ENCODE measurements around the gene ABCC3. TPM values are rescaled to one million over a fixed set of nuclear protein-coding genes. Genes with fewer than 3 reads are reported as not detected.

ABCC3 gene
- total RNA-seq, 2 experiments from 2014 or later, result not detected

- Mint-ChIP-seq H3K9me3 (no peaks in the 10 kb centered on the region), H3K27ac (no peak overlapping the region), H3K27me3 (peaks cover 60% of the 10 kb centered on the region), H3K36me3 (ENCODE audit: low read depth) (no peaks in the 10 kb centered on the region), H3K4me3 (no peak overlapping the region), H3K4me1 (peaks cover 1% of the 10 kb centered on the region)
- no peak for DNase-seq
- POLR2A ChIA-PET, result no interaction called here
- CTCF ChIA-PET, result interaction anchor here (0.7 to 1.9 kb wide), 6 partner anchors 12 to 164 kb away, joined by 3 to 6 read pairs (median 4); no protein-coding TSS in a partner anchor
These were observed 442 bp downstream of the ABCC3 start for GRCh38 chr17:50634915-50635731.

DNA sequence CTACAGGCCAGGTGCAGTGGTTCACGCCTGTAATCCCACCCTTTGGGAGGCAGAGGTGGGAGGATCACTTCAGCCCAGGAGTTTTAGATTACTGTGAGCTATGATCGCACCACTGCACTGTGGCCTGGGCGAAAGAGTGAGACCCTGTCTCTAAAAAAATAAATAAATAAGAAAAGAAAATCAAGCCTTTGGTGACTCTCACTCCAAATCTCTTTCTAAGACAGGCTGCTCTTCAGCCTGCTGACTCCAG lies 976 bp downstream of the ABCC3 start:
- no peak for DNase-seq
- H3K4me3 Mint-ChIP-seq, result no peak overlapping the region
- H3K9me3 Mint-ChIP-seq, result no peaks in the 10 kb centered on the region
- peaks cover 1% of the 10 kb centered on the region for H3K4me1 Mint-ChIP-seq
- ChIA-PET POLR2A (no interaction called here), CTCF (interaction anchor here (0.7 to 1.9 kb wide), 6 partner anchors 11 to 164 kb away, joined by 3 to 6 read pairs (median 4); no protein-coding TSS in a partner anchor)
- H3K36me3 Mint-ChIP-seq (ENCODE audit: low read depth), result no peaks in the 10 kb centered on the region
- no peak overlapping the region for H3K27ac Mint-ChIP-seq
- H3K27me3 Mint-ChIP-seq, result peaks cover 56% of the 10 kb centered on the region

GRCh38 chr17:50635982-50636803 lies 1.5 kb downstream of the ABCC3 start:
- ChIA-PET CTCF (interaction anchor here (0.6 to 3.4 kb wide), 9 partner anchors 8 to 165 kb away, joined by 3 to 13 read pairs (median 4); no protein-coding TSS in a partner anchor), POLR2A (no interaction called here)
- H3K9me3 Mint-ChIP-seq, result no peaks in the 10 kb centered on the region
- H3K4me3 Mint-ChIP-seq, result no peak overlapping the region
- H3K27ac Mint-ChIP-seq, result no peak overlapping the region
- H3K36me3 Mint-ChIP-seq (ENCODE audit: low read depth), result no peaks in the 10 kb centered on the region
- peaks cover 1% of the 10 kb centered on the region for H3K4me1 Mint-ChIP-seq
- peaks cover 56% of the 10 kb centered on the region for H3K27me3 Mint-ChIP-seq
- DNase-seq, result no peak

DNA sequence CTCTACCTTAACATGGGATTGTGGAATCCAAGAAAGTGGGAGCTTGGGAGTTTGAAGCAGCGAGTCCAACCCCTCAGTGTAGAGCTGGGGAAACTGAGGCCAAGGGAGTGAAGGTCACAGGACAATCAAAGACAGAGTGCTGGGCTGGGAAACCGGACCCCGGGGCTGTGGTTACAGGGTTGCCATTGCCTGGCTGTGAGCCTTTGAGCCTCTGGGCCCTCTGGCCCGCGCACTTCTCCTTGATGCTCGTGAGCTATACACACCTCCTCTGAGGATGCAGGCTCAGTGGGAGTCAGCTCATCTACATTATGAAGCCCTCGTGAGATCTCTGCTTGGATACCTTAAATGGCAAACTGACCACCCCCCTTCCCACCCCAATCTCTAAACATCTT lies 2.1 kb downstream of the ABCC3 start:
- DNase-seq, result no peak
- H3K27me3 Mint-ChIP-seq, result peaks cover 55% of the 10 kb centered on the region
- peaks cover 1% of the 10 kb centered on the region for H3K4me1 Mint-ChIP-seq
- no peak overlapping the region for H3K27ac Mint-ChIP-seq
- no peaks in the 10 kb centered on the region for H3K36me3 Mint-ChIP-seq (ENCODE audit: low read depth)
- no peaks in the 10 kb centered on the region for H3K9me3 Mint-ChIP-seq
- ChIA-PET CTCF (interaction anchor here (1.3 to 3.4 kb wide), 4 partner anchors 9 to 25 kb away, joined by 3 to 13 read pairs (median 8); no protein-coding TSS in a partner anchor), POLR2A (no interaction called here)
- no peak overlapping the region for H3K4me3 Mint-ChIP-seq

GRCh38 chr17:50637829-50638605 lies 3.3 kb downstream of the ABCC3 start:
- CTCF ChIA-PET, result interaction anchor here (0.6 to 3.4 kb wide), 5 partner anchors 9 to 93 kb away, joined by 3 to 13 read pairs (median 3); no protein-coding TSS in a partner anchor
- H3K9me3 Mint-ChIP-seq, result no peaks in the 10 kb centered on the region

DNA sequence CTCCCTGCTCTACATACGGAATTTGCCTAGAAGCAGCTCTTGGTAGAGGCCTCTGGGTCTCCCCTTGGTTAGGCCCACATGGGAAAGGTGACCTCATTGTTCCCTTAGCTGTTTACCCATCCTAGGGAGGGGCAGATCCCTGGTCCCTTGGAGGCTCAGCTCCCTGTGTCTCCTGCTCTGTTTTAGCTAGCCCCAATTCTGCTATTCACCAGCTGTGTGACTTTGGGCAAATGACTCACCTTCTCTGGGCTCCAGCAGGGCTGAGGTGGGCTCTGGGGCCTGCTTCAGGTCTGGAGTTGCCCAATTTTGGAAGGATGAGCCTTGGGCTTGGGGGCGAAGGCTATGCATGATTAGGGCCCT lies 3.9 kb downstream of the ABCC3 start:
- H3K4me1 Mint-ChIP-seq, result peaks cover 1% of the 10 kb centered on the region
- H3K27ac Mint-ChIP-seq, result no peak overlapping the region
- no peaks in the 10 kb centered on the region for H3K36me3 Mint-ChIP-seq (ENCODE audit: low read depth)
- peaks cover 39% of the 10 kb centered on the region for H3K27me3 Mint-ChIP-seq
- DNase-seq, result no peak
- no peak overlapping the region for H3K4me3 Mint-ChIP-seq
- no peaks in the 10 kb centered on the region for H3K9me3 Mint-ChIP-seq
- ChIA-PET CTCF (interaction anchor here (0.7 to 3.4 kb wide), 7 partner anchors 8 to 214 kb away, joined by 3 to 13 read pairs (median 3); no protein-coding TSS in a partner anchor), POLR2A (no interaction called here)

More at GRCh38 chr17:50637829-50638605, 3.3 kb downstream of the ABCC3 start:
- Mint-ChIP-seq H3K4me1 (peaks cover 1% of the 10 kb centered on the region), H3K27ac (no peak overlapping the region), H3K27me3 (peaks cover 45% of the 10 kb centered on the region), H3K36me3 (ENCODE audit: low read depth) (no peaks in the 10 kb centered on the region), H3K4me3 (no peak overlapping the region)
- POLR2A ChIA-PET, result no interaction called here
- DNase-seq, result no peak

DNA sequence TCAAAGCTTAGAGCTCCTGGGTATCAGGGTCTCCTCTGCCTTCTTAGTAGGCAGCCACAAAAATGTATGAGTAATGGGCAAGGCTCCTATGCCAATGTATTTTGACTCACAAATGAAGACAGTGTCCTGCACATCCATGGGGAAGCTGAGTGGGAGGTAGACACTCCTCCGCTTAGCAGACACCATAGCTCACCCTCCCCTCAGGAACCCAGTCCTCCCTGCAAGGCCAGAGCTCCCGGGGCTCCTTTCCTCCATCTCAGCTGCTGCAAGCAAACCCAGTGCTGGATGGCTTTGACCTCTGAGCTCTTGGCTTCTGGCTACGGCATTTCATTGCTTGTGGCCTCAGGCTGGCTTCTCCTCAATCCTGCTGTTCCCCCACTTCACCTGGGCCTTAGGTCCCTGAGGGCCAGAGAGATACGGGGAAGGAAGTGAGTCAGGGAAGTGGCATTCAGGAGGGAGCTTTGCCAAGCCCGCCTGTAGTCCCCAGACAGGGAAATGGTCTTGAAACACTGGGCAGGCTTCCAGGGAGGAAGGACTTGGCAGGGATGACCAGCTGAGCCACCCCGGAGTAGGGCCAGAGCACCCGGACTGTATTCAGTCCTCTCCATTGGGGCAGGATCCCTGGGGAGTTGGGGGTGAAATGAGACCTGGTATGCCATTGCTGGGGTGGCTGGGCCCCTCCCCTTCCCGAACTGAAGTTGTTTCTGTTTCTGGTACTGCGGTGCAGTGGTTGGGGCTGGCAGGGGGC lies 4.5 kb downstream of the ABCC3 start:
- H3K9me3 Mint-ChIP-seq, result no peaks in the 10 kb centered on the region
- DNase-seq, result no peak
- H3K4me1 Mint-ChIP-seq, result peaks cover 1% of the 10 kb centered on the region
- ChIA-PET CTCF (interaction anchor here (0.7 to 3.4 kb wide), 6 partner anchors 8 to 213 kb away, joined by 3 to 13 read pairs (median 3); no protein-coding TSS in a partner anchor), POLR2A (no interaction called here)
- no peak overlapping the region for H3K27ac Mint-ChIP-seq
- H3K4me3 Mint-ChIP-seq, result no peak overlapping the region
- H3K27me3 Mint-ChIP-seq, result peaks cover 34% of the 10 kb centered on the region
- no peaks in the 10 kb centered on the region for H3K36me3 Mint-ChIP-seq (ENCODE audit: low read depth)

DNA sequence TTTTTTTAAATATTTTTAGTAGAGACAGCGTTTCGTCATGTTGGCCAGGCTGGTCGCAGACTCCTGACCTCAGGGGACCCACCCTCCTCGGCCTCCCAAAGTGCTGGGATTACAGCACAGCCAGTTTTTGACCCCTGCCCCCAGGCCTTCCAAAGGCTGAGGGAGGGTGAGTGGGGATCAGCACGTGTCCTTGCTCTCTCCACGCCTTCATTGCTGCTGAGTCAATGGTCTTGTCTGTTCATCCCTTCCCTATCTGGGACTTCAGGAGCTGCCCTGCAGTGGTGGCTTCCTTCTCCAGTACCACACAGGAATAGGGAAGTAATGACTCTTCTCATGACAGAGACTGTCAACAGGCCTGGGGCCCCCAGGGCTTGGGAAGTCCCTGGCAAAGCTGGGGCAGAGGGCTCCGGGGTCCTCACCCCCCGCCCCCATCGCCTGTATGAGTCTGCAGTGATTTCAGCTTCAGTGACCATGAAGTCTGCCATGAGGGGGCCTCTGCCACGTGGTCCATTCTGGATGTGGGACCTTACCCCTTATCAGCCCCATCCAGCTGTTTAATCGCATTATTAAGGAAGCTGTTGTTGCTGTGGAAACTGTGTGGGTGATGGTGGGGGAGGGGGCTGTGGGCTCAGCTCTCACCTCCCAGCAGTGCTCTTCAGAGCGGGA lies 6.1 kb downstream of the ABCC3 start:
- POLR2A ChIA-PET, result interaction anchor here (0.5 kb wide), 1 partner anchor 377 kb away, joined by 3 read pairs; no protein-coding TSS in a partner anchor
- Mint-ChIP-seq H3K27me3 (peaks cover 25% of the 10 kb centered on the region), H3K4me1 (peaks cover 1% of the 10 kb centered on the region), H3K9me3 (no peaks in the 10 kb centered on the region), H3K27ac (no peak overlapping the region), H3K36me3 (ENCODE audit: low read depth) (no peaks in the 10 kb centered on the region), H3K4me3 (no peak overlapping the region)
- CTCF ChIA-PET, result interaction anchor here (0.5 to 1.7 kb wide), 5 partner anchors 9 to 28 kb away, joined by 3 to 6 read pairs (median 4); no protein-coding TSS in a partner anchor
- no peak for DNase-seq

- H3K9me3 Mint-ChIP-seq, result no peaks in the 10 kb centered on the region
- peaks cover 1% of the 10 kb centered on the region for H3K4me1 Mint-ChIP-seq
- DNase-seq, result no peak
- ChIA-PET POLR2A (interaction anchor here (0.5 kb wide), 1 partner anchor 376 kb away, joined by 3 read pairs; no protein-coding TSS in a partner anchor), CTCF (interaction anchor here (1.3 to 1.7 kb wide), 3 partner anchors 9 to 15 kb away, joined by 4 to 6 read pairs (median 5); no protein-coding TSS in a partner anchor)
- peaks cover 21% of the 10 kb centered on the region for H3K27me3 Mint-ChIP-seq
- H3K27ac Mint-ChIP-seq, result no peak overlapping the region
- H3K36me3 Mint-ChIP-seq (ENCODE audit: low read depth), result no peaks in the 10 kb centered on the region
- H3K4me3 Mint-ChIP-seq, result no peak overlapping the region
These were observed 6.7 kb downstream of the ABCC3 start for GRCh38 chr17:50641357-50641756.

DNA sequence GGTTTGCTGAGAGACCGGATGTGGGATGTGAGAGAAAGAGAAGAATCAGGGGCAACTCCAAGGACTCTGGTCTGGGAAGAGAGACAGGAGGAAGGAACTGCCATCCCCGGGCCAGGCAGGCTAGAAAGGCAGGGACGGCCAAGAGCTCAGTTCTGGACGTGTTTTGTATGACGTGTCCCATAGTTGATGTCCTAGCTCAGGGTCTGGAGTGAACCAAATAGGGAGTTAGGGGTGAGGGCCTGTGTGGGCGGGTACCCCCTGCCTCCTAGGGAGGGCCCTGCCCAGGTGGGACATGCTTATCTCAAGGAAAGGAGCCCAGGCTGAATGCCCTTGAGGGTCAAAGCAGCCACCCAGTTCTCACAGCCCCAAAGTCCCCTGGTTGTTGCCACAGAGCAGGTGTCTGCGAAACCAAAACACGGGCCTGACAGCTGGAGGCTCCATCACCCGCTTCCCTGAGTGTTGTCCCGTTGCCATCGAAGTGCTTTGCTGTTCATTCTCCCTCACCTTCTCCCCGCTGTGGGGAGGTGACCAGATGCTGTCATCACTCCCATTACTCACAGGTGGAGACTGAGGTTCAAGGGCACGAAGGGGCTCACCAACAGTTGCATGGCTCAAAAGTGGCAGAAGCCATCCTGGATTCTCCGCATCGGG lies 7.5 kb downstream of the ABCC3 start:
- H3K4me1 Mint-ChIP-seq, result peaks cover 1% of the 10 kb centered on the region
- POLR2A ChIA-PET, result no interaction called here
- DNase-seq, result no peak
- H3K36me3 Mint-ChIP-seq (ENCODE audit: low read depth), result no peaks in the 10 kb centered on the region
- no peak overlapping the region for H3K4me3 Mint-ChIP-seq
- H3K9me3 Mint-ChIP-seq, result no peaks in the 10 kb centered on the region
- CTCF ChIA-PET, result interaction anchor here (0.6 kb wide), 1 partner anchor 23 kb away, joined by 3 read pairs; no protein-coding TSS in a partner anchor
- peaks cover 16% of the 10 kb centered on the region for H3K27me3 Mint-ChIP-seq
- H3K27ac Mint-ChIP-seq, result no peak overlapping the region

Measured in activated CD4-positive, alpha-beta T cell treated with anti-CD3 and anti-CD28 coated beads, Interleukin-2, amount 10 ng/mL, durations not matched to agents 7 days and 5 days (primary cell).